ENCODE results near the gene ARID5B.

Gene ARID5B

DNA sequence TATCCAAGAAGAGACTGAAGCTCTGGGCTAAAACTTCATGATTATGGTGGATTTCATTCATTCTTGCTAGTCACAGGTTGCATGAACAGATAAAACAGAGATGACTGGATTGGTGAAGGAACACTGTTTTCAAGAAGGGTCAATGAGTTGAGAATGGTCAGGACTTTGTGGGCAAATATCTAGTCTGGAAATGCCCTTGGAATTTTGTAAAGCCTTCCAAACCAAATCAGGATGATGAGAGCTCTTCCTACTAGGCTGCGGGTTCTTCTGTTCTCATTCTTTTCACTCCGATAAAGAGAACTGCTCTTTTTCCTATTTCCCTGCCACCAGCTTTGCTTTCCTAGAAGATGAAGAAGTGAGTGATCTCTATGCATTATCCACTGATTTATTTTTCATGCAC lies 171.4 kb downstream of the ARID5B start:
- no peak for DNase-seq (ENCODE audit: low read depth in 1 of 2, low spot score in 1 of 2)

GRCh38 chr10:62073429-62073828 lies 171.9 kb downstream of the ARID5B start:
- DNase-seq (ENCODE audit: low read depth in 1 of 2, low spot score in 1 of 2) = no peak

DNA sequence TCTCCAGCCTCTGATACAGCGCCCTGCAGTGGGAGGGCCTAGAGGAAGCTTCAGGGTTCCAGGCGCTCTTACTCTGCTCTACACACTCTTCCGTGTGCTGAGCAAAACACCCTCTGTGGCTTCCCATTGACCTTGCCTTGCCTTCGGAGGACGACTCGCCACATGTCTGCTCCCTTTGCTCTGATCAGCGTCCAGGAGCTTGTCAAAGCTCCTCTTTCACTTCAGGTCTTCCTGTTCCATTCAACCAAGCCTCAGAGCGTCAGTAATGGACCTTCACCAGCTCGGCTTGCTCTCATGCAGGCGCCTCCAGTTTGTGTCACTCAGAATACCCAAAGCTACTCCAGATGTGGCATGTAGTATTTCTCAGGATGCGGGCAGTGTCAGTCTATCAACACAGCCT lies 173.9 kb downstream of the ARID5B start:
- no peak for DNase-seq (ENCODE audit: low read depth in 1 of 2, low spot score in 1 of 2)

GRCh38 chr10:62075912-62076311 lies 174.4 kb downstream of the ARID5B start:
- DNase-seq (ENCODE audit: low read depth in 1 of 2, low spot score in 1 of 2) = no peak

- no peak for DNase-seq (ENCODE audit: low read depth in 1 of 2, low spot score in 1 of 2)
Measured at GRCh38 chr10:62076891-62077290, 175.4 kb downstream of the ARID5B start.

- DNase-seq (ENCODE audit: low read depth in 1 of 2, low spot score in 1 of 2) = no peak
Measured at GRCh38 chr10:62077330-62078015, 176.0 kb downstream of the ARID5B start.

DNA sequence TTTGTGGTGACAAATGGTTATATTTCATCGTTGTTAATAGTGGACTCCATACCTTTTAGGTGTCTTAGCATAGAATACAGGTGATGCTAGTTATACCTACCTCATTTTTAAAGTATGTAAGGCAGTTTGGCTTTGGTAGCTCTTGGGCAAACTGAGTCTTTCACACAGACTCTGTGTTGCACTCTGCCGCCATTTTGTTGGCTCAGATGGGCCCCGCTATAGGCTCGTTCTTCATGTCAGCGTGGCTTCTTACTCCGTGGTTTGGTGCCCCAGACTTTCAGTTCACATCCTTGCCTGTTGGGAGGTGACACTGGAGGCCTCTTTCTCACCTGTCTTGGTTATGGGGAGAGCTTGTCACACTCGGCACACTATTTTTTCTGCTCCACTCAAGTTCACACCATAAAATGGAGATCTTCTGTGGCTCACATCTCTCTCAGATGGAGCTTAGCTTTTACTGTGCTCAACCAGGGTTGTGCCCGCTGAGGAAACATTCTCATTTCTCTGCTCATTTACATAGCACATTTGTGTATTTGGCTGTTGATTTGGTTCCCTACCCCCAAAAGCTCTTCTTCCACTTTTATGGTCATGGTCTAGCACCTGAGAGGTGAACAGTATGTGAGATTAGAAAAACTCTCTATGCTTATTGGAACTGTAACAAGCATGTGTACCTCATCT lies 178.5 kb downstream of the ARID5B start:
- DNase-seq (ENCODE audit: low read depth in 1 of 2, low spot score in 1 of 2) = no peak

GRCh38 chr10:62080905-62081304 lies 179.4 kb downstream of the ARID5B start:
- DNase-seq (ENCODE audit: low read depth in 1 of 2, low spot score in 1 of 2) = no peak

DNA sequence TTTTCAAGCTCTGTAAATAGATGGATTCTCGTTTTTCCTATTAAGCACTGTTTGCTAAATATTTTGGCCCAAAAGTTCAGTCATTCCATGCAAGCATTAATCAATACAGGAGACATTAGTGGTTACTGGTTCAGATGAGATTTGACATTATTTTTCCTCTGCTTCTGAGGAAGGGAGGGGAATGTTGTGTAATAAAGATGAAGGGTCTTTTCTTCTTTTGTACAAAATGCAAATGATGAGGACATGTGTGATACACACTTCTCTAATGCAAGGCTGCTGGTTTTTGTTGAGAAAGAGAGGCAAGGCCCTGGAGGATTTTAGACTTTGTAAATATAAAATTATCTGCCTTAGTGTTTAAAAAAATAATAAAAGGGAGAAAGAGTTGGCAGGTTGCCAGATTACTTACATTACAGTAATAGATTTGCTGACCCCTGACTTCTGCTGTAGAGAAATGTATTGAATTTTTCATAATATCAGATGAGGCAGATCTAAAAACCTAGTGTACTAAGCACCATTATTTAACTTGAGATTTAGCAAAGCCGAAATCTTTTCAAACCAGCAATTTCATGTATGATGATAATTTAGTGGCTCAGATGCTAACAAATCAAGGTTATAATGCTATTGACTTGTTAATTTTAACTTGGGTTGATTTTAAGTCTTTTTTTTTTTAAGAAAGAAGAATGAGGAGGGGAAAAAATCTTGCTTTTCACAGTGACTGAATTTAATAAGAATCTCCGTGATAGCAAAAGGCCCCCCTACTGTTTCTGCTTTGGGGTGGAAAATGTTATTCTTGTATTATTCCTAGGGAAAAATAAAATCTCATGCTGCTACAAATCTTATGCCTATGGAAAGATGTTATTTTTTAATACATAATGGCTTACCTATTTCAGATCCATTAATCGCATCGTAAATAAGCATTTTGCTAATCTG lies 180.1 kb downstream of the ARID5B start:
- no peak for DNase-seq (ENCODE audit: low read depth in 1 of 2, low spot score in 1 of 2)

DNA sequence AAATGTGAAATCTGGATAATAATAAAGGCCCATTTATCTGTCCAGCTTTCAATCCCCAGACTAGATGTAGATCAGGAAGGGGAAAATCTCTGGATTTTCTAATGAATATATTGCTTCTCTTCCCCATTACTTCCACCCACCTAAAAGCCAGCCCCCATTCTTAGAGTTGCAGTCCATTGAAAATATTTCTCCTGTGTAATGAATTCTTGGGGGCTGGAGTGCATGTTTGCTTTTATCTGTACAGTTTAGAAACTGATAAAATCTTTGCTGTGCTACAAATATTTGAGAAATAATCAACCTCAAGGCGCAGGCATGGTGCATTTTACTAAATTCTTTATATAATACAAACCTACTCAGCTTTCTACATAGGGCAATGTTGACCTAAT lies 180.8 kb downstream of the ARID5B start:
- no peak for DNase-seq (ENCODE audit: low read depth in 1 of 2, low spot score in 1 of 2)

DNA sequence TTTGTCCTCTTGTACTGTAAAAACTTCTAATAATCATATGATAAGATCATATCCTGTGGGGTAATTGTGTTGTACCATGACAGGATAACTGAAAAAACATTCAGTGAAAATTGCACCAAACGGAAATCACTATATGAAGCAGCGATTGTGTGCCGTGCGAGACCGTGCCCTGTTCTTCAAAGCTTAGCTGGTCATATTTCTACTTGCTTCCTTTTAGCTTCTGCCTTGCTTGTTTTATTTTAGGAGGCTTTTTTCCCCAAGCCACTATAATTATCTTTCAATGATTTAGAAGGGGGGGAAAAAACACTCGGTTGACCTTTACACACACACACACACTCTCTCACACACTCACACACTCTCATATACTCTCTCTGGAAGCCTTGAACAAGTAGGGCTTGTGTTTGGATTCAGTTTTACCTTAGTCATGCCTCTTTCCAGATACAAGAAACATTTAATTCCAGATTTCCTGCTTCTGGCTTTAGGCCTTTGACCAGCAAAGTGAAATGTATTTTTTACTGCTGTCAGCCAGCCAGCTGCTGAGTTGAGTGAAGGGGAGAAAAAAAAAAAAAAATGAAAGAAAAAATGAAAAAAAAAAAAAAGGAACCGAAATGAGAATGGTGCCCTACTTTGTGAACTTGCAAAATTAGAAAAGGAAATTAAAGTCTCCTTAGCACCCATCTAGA lies 181.4 kb downstream of the ARID5B start:
- DNase-seq (ENCODE audit: low read depth in 1 of 2, low spot score in 1 of 2) = peak in 1 of 2 donors; percentile 14

- no peak for DNase-seq (ENCODE audit: low read depth in 1 of 2, low spot score in 1 of 2)
Measured at GRCh38 chr10:62083412-62084267, 182.1 kb downstream of the ARID5B start.

GRCh38 chr10:62084451-62084850 lies 183.0 kb downstream of the ARID5B start:
- DNase-seq (ENCODE audit: low read depth in 1 of 2, low spot score in 1 of 2) = no peak

DNA sequence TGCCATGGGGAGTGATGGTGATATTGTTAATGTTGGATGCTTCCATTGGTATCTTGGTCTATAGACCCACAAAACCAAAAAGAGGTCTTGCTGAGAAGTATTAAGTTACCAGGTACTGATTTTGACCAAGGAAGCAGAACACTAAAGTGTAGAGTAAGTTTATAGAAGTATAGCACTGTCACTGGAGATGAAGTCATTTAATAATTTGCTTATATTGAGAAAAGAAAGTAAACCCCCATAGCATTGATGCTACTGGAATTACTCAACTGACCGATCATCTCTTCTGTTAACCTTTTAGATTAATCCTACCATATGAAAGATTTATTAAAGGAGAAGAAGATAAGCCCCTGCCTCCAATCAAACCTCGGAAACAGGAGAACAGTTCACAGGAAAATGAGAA lies 183.9 kb downstream of the ARID5B start:
- DNase-seq (ENCODE audit: low read depth in 1 of 2, low spot score in 1 of 2) = no peak

DNA sequence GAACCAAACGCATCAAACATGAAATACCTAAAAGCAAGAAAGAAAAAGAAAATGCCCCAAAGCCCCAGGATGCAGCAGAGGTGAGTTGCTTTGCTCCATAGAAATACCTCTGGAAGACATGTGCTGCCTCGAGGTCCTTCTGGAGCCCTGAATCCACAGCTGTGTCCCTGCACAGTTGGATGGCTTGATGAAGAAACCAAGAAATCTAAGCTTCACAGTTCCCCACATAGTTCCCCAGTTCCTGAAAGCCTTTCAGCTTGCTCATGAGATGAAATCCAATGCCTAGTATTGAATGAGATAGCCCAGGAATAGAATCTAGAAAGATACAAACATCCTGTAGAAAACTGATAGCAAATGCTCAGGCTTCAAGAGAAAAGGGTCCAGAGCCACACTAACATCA lies 184.3 kb downstream of the ARID5B start:
- DNase-seq (ENCODE audit: low read depth in 1 of 2, low spot score in 1 of 2) = no peak

- DNase-seq (ENCODE audit: low read depth in 1 of 2, low spot score in 1 of 2) = no peak
Measured at GRCh38 chr10:62087329-62087728, 185.8 kb downstream of the ARID5B start.

DNA sequence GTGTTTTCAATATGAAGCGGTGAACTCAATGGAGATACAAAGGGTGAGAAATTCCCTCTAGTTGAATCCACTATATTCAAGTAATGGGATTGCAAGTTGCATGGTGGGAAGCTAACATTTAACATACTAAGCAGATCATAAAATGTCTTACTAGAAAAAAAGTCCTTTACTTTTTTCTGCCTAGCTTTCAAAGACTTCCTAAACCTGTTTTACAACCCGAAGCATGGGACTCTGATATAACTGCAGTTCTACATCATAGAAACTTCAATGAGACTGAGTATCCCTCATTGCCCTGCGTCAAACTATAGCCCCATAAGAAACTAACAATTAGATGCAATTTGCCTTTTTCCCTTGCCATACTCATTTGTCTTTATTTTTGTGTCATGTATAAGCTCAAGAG lies 187.3 kb downstream of the ARID5B start:
- no peak for DNase-seq (ENCODE audit: low read depth in 1 of 2, low spot score in 1 of 2)

GRCh38 chr10:62092301-62093030 lies 191.0 kb downstream of the ARID5B start:
- DNase-seq (ENCODE audit: low read depth in 1 of 2, low spot score in 1 of 2) = no peak

- no peak for DNase-seq (ENCODE audit: low read depth in 1 of 2, low spot score in 1 of 2)
Measured at GRCh38 chr10:62093863-62094291, 192.4 kb downstream of the ARID5B start.

Measured in activated CD4-positive, alpha-beta T cell treated with anti-CD3 and anti-CD28 coated beads, Interleukin-2, amount 50 U/mL, for 24 hours (primary cell).